ENCODE data around the gene MBNL2.

The MBNL2 gene

DNA sequence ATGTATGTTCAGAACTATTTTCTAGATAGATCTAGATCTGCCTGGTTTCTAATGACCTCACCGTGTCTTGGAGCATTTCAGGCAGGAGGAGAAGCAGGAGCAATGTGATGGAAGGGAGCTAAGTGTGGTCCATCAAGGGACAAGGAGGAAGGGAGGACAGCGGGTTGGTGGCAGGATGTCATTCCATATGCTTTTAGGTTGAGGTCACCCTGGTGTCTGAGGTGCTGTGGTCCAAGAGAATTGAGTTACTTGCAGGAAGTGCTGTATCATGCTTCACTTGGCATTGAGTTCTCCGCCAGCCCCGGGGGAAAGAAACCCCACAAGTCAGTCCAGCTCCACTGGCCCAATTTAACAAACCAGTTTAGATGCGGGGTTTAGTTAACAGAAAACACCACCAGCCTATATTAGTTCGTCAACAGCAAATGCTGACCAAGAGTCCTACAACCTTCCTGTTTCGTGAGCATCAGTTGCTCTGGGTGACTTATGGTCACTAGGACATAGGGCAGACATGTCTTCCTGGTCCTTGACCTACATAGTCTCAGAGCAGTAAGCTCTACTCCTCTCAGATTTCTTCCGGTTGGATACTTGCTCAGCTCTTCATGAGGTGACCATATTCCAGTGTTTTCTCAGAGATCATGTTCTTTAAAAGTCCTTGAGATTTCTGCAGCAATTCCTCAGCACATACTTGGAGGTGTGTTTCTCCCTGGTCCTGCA is 79.4 kb downstream of the MBNL2 start:
- Histone ChIP-seq H3K79me2 (ENCODE audit: low read length) (peaks cover 15% of the 10 kb centered on the region), H3K36me3 (replicated peaks; ENCODE audit: insufficient read depth, low read length) (no peaks in the 10 kb centered on the region)

GRCh38 chr13:97302611-97303010 is 80.5 kb downstream of the MBNL2 start:
- no peak overlapping the region for H2AFZ ChIP-seq (ENCODE audit: low read length)
- H3K9me3 ChIP-seq (replicated peaks; ENCODE audit: insufficient read depth, low read length), result no peaks in the 10 kb centered on the region
- H3K9ac ChIP-seq (ENCODE audit: low read length), result no peak overlapping the region
- peaks cover 19% of the 10 kb centered on the region for H3K79me2 ChIP-seq (ENCODE audit: low read length)
- no peaks in the 10 kb centered on the region for H3K27me3 ChIP-seq (replicated peaks; ENCODE audit: insufficient read depth, low read length)
- H3K27ac ChIP-seq (ENCODE audit: low read length), result no peak overlapping the region
- H3K4me2 ChIP-seq (ENCODE audit: low read depth, low read length), result no peak overlapping the region
- no peak overlapping the region for H3K4me3 ChIP-seq (ENCODE audit: low read length)
- H3F3A ChIP-seq (ENCODE audit: insufficient read depth, low read length), result no peaks in the 10 kb centered on the region
- TF ChIP-seq, protein P1, sequence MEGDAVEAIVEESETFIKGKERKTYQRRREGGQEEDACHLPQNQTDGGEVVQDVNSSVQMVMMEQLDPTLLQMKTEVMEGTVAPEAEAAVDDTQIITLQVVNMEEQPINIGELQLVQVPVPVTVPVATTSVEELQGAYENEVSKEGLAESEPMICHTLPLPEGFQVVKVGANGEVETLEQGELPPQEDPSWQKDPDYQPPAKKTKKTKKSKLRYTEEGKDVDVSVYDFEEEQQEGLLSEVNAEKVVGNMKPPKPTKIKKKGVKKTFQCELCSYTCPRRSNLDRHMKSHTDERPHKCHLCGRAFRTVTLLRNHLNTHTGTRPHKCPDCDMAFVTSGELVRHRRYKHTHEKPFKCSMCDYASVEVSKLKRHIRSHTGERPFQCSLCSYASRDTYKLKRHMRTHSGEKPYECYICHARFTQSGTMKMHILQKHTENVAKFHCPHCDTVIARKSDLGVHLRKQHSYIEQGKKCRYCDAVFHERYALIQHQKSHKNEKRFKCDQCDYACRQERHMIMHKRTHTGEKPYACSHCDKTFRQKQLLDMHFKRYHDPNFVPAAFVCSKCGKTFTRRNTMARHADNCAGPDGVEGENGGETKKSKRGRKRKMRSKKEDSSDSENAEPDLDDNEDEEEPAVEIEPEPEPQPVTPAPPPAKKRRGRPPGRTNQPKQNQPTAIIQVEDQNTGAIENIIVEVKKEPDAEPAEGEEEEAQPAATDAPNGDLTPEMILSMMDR (IDR thresholded peaks at IDR 0.05; ENCODE audit: low read length), result no peak
- TF ChIP-seq EZH2phosphoT487 (IDR thresholded peaks at IDR 0.05; ENCODE audit: low read length), result no peak
- no peak for TF ChIP-seq EZH2 (optimal IDR thresholded peaks at IDR 0.05; ENCODE audit: low read depth, low read length)
- H3K4me1 ChIP-seq (ENCODE audit: low read length), result no peaks in the 10 kb centered on the region
- DNase-seq, result no peak
- no peaks in the 10 kb centered on the region for H3K9me2 ChIP-seq (replicated peaks; ENCODE audit: insufficient read depth, low read length)
- no peaks in the 10 kb centered on the region for H3K36me3 ChIP-seq (replicated peaks; ENCODE audit: insufficient read depth, low read length)
- no peaks in the 10 kb centered on the region for H4K20me1 ChIP-seq (ENCODE audit: insufficient read depth, low read length)

More for the DNA sequence above, 79.4 kb downstream of the MBNL2 start:
- no peak for DNase-seq
- Histone ChIP-seq H3K9me3 (replicated peaks; ENCODE audit: insufficient read depth, low read length) (no peaks in the 10 kb centered on the region), H3K4me3 (ENCODE audit: low read length) (no peak overlapping the region), H3K9me2 (replicated peaks; ENCODE audit: insufficient read depth, low read length) (no peaks in the 10 kb centered on the region), H3K27me3 (replicated peaks; ENCODE audit: insufficient read depth, low read length) (no peaks in the 10 kb centered on the region), H3K27ac (ENCODE audit: low read length) (no peak overlapping the region), H3F3A (ENCODE audit: insufficient read depth, low read length) (no peaks in the 10 kb centered on the region), H4K20me1 (ENCODE audit: insufficient read depth, low read length) (no peaks in the 10 kb centered on the region), H3K4me2 (ENCODE audit: low read depth, low read length) (no peak overlapping the region), H2AFZ (ENCODE audit: low read length) (no peak overlapping the region), H3K9ac (ENCODE audit: low read length) (no peak overlapping the region), H3K4me1 (ENCODE audit: low read length) (no peaks in the 10 kb centered on the region)
- TF ChIP-seq EZH2 (optimal IDR thresholded peaks at IDR 0.05; ENCODE audit: low read depth, low read length) (no peak), EZH2phosphoT487 (IDR thresholded peaks at IDR 0.05; ENCODE audit: low read length) (no peak)
- TF ChIP-seq, protein P1 (IDR thresholded peaks at IDR 0.05; ENCODE audit: low read length), result no peak

GRCh38 chr13:97306106-97306505 is 84.0 kb downstream of the MBNL2 start:
- Histone ChIP-seq H3K9ac (ENCODE audit: low read length) (no peak overlapping the region), H3K9me3 (replicated peaks; ENCODE audit: insufficient read depth, low read length) (no peaks in the 10 kb centered on the region), H3K4me2 (ENCODE audit: low read depth, low read length) (no peak overlapping the region), H3K79me2 (ENCODE audit: low read length) (peaks cover 18% of the 10 kb centered on the region), H3K9me2 (replicated peaks; ENCODE audit: insufficient read depth, low read length) (no peaks in the 10 kb centered on the region), H3K4me3 (ENCODE audit: low read length) (no peak overlapping the region), H3K27me3 (replicated peaks; ENCODE audit: insufficient read depth, low read length) (no peaks in the 10 kb centered on the region), H2AFZ (ENCODE audit: low read length) (no peak overlapping the region), H3F3A (ENCODE audit: insufficient read depth, low read length) (no peaks in the 10 kb centered on the region), H3K4me1 (ENCODE audit: low read length) (no peaks in the 10 kb centered on the region), H3K36me3 (replicated peaks; ENCODE audit: insufficient read depth, low read length) (no peaks in the 10 kb centered on the region), H4K20me1 (ENCODE audit: insufficient read depth, low read length) (no peaks in the 10 kb centered on the region), H3K27ac (ENCODE audit: low read length) (no peak overlapping the region)
- TF ChIP-seq, protein P1 (IDR thresholded peaks at IDR 0.05; ENCODE audit: low read length), result no peak
- no peak for TF ChIP-seq EZH2 (optimal IDR thresholded peaks at IDR 0.05; ENCODE audit: low read depth, low read length)
- TF ChIP-seq EZH2phosphoT487 (IDR thresholded peaks at IDR 0.05; ENCODE audit: low read length), result no peak
- no peak for DNase-seq

Data from MM.1S (cell line).